K562 (cell line): ENCODE results near the gene TICRR. TPM values are rescaled to one million over a fixed set of nuclear protein-coding genes. Genes with fewer than 3 reads are reported as not detected.

Experiments used
- ATAC-seq: fragments of 200-7000 bp; cut with Tn5 transposase; 3 replicates; pipeline ENCODE4 v1.9.1; 2020; ENCODE audit warnings: moderate library complexity
- BruUV-seq: library from RNA; stranded (reverse); fragments of 400-500 nt; replicated peaks from 2 replicates; lab custom pipeline; 2021; lab: Mats Ljungman, UMichigan
- CTCF ChIA-PET: fragments of 300-600 bp; formaldehyde crosslinking; extraction: SDS; loops from one replicate; lab custom pipeline; 2021; ENCODE audit warnings: low intra/inter-chr PET ratio; lab: Yijun Ruan, JAX
- POLR2A ChIA-PET: fragments of 300-600, 350-650 bp; sonication (Branson Sonifier 250); formaldehyde crosslinking; extraction: SDS; loops from one replicate; lab custom pipeline; 2021; ENCODE audit warnings: antibody characterized with exemption, inconsistent platforms; lab: Yijun Ruan, JAX
- DNase-seq, 4 experiments: peaks; one replicate each; pipeline versions ENCODE4 v3.0.0 to v3.0.0-alpha.2; 2011 to 2018; ENCODE audit warnings: low spot score in 3 of 4, mixed read lengths in 3 of 4; ENCODE audit errors: extremely low read depth in 1 of 4
- FAIRE-seq: peaks from 2 replicates; lab custom pipeline; 2011; peaks lifted over from hg19 to GRCh38; lab: Jason Lieb, UNC
- H2AFZ ChIP-seq: 2 replicates; pipeline ENCODE4 v1.6.0; 2011; ENCODE audit warnings: low read depth, low read length, control low read depth, inconsistent platforms
- H3K27ac ChIP-seq: fragments of 200-600 bp; 3 replicates; pipeline ENCODE4 v1.8.0; 2011; ENCODE audit warnings: low read depth, mild to moderate bottlenecking, control low read depth, inconsistent platforms, low read length, moderate library complexity, mixed read lengths; ENCODE audit errors: extremely low read depth
- H3K27me3 ChIP-seq, 2 experiments: fragments of 300-600 bp in 1 of 2; 2 replicates in 1 of 2; 3 replicates in 1 of 2; pipeline versions ENCODE4 v1.6.0 to v1.8.0; 2011; ENCODE audit warnings: inconsistent platforms in 2 of 2, low read length in 2 of 2, mild to moderate bottlenecking in 1 of 2, mixed read lengths in 1 of 2, moderate library complexity in 1 of 2; ENCODE audit not compliant: control insufficient read depth in 2 of 2, insufficient read depth in 2 of 2
- H3K36me3 ChIP-seq: fragments of 300-600 bp; 3 replicates; pipeline ENCODE4 v1.8.0; 2011; ENCODE audit warnings: mild to moderate bottlenecking, low read length, inconsistent platforms; ENCODE audit not compliant: control insufficient read depth, insufficient read depth
- H3K4me1 ChIP-seq, 2 experiments: fragments of 200-600 bp in 1 of 2; replicated peaks in 1 of 2; 2 replicates in 1 of 2; 3 replicates in 1 of 2; pipeline versions ENCODE4 v1.5.1 to v1.8.0; 2011; ENCODE audit warnings: inconsistent platforms in 2 of 2, low read length in 2 of 2, mild to moderate bottlenecking in 1 of 2, mixed read lengths in 1 of 2, moderate library complexity in 1 of 2; ENCODE audit not compliant: control insufficient read depth in 2 of 2, insufficient read depth in 2 of 2
- H3K4me2 ChIP-seq: 2 replicates; pipeline ENCODE4 v1.6.1; 2011; ENCODE audit warnings: low read length, control low read depth, inconsistent platforms, mixed read lengths; ENCODE audit not compliant: insufficient read depth
- H3K4me3 ChIP-seq: fragments of 200-600 bp; sonication (generic), shearing (Covaris generic); 2 replicates; pipeline ENCODE4 v1.5.1; 2016; ENCODE audit warnings: control low read depth, inconsistent platforms
- H3K79me2 ChIP-seq: fragments of 200-600 bp; 3 replicates; pipeline ENCODE4 v1.8.0; 2011; ENCODE audit warnings: low read length, inconsistent platforms; ENCODE audit not compliant: control insufficient read depth, insufficient read depth
- H3K9ac ChIP-seq, 2 experiments: 2 replicates each; pipeline versions ENCODE4 v1.6.0 to v1.6.1; 2011; ENCODE audit warnings: low read depth in 2 of 2, low read length in 2 of 2, control low read depth in 1 of 2, inconsistent platforms in 1 of 2, mild to moderate bottlenecking in 1 of 2, mixed read lengths in 1 of 2; ENCODE audit not compliant: insufficient read depth in 1 of 2
- H3K9me1 ChIP-seq: one replicate; pipeline ENCODE4 v1.6.0; 2011; ENCODE audit warnings: inconsistent platforms, mild to moderate bottlenecking, low read length, moderate library complexity; ENCODE audit not compliant: control insufficient read depth, insufficient read depth
- H3K9me3 ChIP-seq: replicated peaks from 2 replicates; pipeline ENCODE4 v1.5.1; 2011; ENCODE audit warnings: low read depth, low read length, inconsistent platforms; ENCODE audit not compliant: control insufficient read depth, insufficient read depth
- H4K20me1 ChIP-seq: replicated peaks from 2 replicates; pipeline ENCODE4 v1.6.1; 2011; ENCODE audit warnings: low read length, inconsistent platforms, mixed read lengths; ENCODE audit not compliant: control insufficient read depth, insufficient read depth
- BACH1 ChIP-seq: fragments of 200-800 bp; sonication (Bioruptor generic); IDR thresholded peaks from 2 replicates; pipeline ENCODE4 v1.6.1; 2016; ENCODE audit warnings: missing genetic modification characterization, missing compliant biosample characterization
- BRD9 ChIP-seq: fragments of 450-650 bp; IDR thresholded peaks from 2 replicates; pipeline ENCODE4 v1.6.1; 2018; ENCODE audit warnings: low read depth; ENCODE audit not compliant: partially characterized antibody
- E2F3 ChIP-seq: fragments of 250-450 bp; sonication (Bioruptor Pico); IDR thresholded peaks from 2 replicates; pipeline ENCODE4 v1.4.0; 2020; ENCODE audit warnings: mild to moderate bottlenecking
- EP300 ChIP-seq: IDR thresholded peaks from 2 replicates; pipeline ENCODE4 v1.6.1; 2012; ENCODE audit warnings: low read length, improper control_type of control experiment
- FOXA3 ChIP-seq, 2 experiments: fragments of 450-650 bp in 1 of 2; sonication (generic) in 1 of 2; formaldehyde crosslinking; IDR thresholded peaks in 1 of 2; conservative IDR thresholded peaks in 1 of 2; 2 replicates each; pipeline versions ENCODE4 v1.4.0 to v1.8.0; 2020 to 2022; ENCODE audit warnings: mild to moderate bottlenecking in 2 of 2, missing genetic modification reagents in 1 of 2
- FOXK2 ChIP-seq, 2 experiments: fragments of 450-650 bp; IDR thresholded peaks in 1 of 2; conservative IDR thresholded peaks in 1 of 2; 2 replicates each; pipeline ENCODE4 v1.6.1; 2016; ENCODE audit warnings: low read depth in 2 of 2, mild to moderate bottlenecking in 1 of 2
- GATAD2B ChIP-seq: fragments of 450-650 bp; IDR thresholded peaks from 2 replicates; pipeline ENCODE4 v1.6.1; 2017; ENCODE audit warnings: mild to moderate bottlenecking, borderline replicate concordance
- GMEB1 ChIP-seq: fragments of 250-450 bp; sonication (Bioruptor Pico); IDR thresholded peaks from 2 replicates; pipeline ENCODE4 v1.4.0; 2020; ENCODE audit warnings: mild to moderate bottlenecking
- KDM1A ChIP-seq, 2 experiments: fragments of 450-650 bp; IDR thresholded peaks; 2 replicates each; pipeline ENCODE4 v1.6.1; 2016; ENCODE audit warnings: mild to moderate bottlenecking in 2 of 2
- LARP7 ChIP-seq: fragments of 450-650 bp; IDR thresholded peaks from 2 replicates; pipeline ENCODE4 v1.6.1; 2016
- PHF20 ChIP-seq: fragments of 450-650 bp; IDR thresholded peaks from 2 replicates; pipeline ENCODE4 v1.6.1; 2018; ENCODE audit not compliant: partially characterized antibody
- SAFB2 ChIP-seq: fragments of 200-400 bp; formaldehyde crosslinking; IDR thresholded peaks from 2 replicates; pipeline ENCODE4 v1.6.1; 2018; ENCODE audit warnings: borderline replicate concordance, low read length, low read depth, moderate library complexity; ENCODE audit not compliant: severe bottlenecking
- TAF7 ChIP-seq: fragments of 450-650 bp; IDR thresholded peaks from 2 replicates; pipeline ENCODE4 v1.6.1; 2016; ENCODE audit warnings: missing genetic modification characterization, missing compliant biosample characterization
- USF1 ChIP-seq: sonication (generic); formaldehyde crosslinking; IDR thresholded peaks from 2 replicates; pipeline ENCODE4 v1.9.0; 2022; ENCODE audit warnings: mild to moderate bottlenecking, missing genetic modification reagents
- ZNF143 ChIP-seq: sonication (generic); formaldehyde crosslinking; IDR thresholded peaks from 2 replicates; pipeline ENCODE4 v1.9.0; 2022; ENCODE audit warnings: mild to moderate bottlenecking, missing genetic modification reagents
- ZNF354B ChIP-seq: fragments of 250-450 bp; sonication (Bioruptor Pico); IDR thresholded peaks from 2 replicates; pipeline ENCODE4 v1.4.0; 2020
- ZSCAN32 ChIP-seq: fragments of 450-650 bp; formaldehyde crosslinking; IDR thresholded peaks from 2 replicates; pipeline ENCODE4 v1.4.0; 2020; ENCODE audit warnings: mild to moderate bottlenecking, moderate library complexity
- WGBS: fragments of 100-300 bp; shearing (Covaris generic); methylation state at CpG from one replicate; pipeline ENCODE4 v1.1.6; 2016; ENCODE audit warnings: low coverage, mixed read lengths; ENCODE audit not compliant: insufficient coverage; ENCODE audit errors: missing lambda C conversion rate; 5-methylcytosine and 5-hydroxymethylcytosine counted together
- in situ Hi-C: fragments of 300-500 bp; cut with MboI; formaldehyde crosslinking; loops from 4 replicates; pipeline ENCODE4 v1.15.0; 2018; ENCODE audit warnings: inconsistent platforms, mixed read lengths
- intact Hi-C: fragments of 100-400 bp; cut with micrococcal nuclease; formaldehyde crosslinking; loops from 2 replicates; pipeline ENCODE4 v1.14.2; 2022
- polyA plus RNA-seq, 8 experiments: library from polyadenylated mRNA; depleted of rRNA in 4 of 8; stranded (reverse) in 5 of 8; unstranded in 3 of 8; fragments of >200 nt; fragmentation: Nextera tagmentation in 2 of 8; fragmentation: Illumina TruSeq in 1 of 8; extraction: Ambion mirVana in 2 of 8; extraction: Trizol in 1 of 8; gene quantifications; 2 replicates each; pipeline versions ENCODE4 v1.2.1 to v1.2.3, GENCODE V29; 2011 to 2014; ENCODE audit warnings: inconsistent platforms in 1 of 8, missing spikeins in 1 of 8
- total RNA-seq, 7 experiments: library from RNA; depleted of rRNA in 6 of 7; stranded (reverse); fragments of >200 nt in 6 of 7; fragmentation: Illumina TruSeq in 2 of 7; extraction: Trizol in 2 of 7; gene quantifications; 2 replicates each; pipeline versions ENCODE4 v1.2.1 to v1.2.3, GENCODE V29; 2011 to 2021; ENCODE audit warnings: low replicate concordance in 1 of 7

TICRR gene
- total and polyA plus RNA-seq, 9 of the 15 experiments (the other 6 are each of a cell fraction or from before 2014, with no cell fraction given): 0.84 to 22.9 (median 13.7) TPM

DNA sequence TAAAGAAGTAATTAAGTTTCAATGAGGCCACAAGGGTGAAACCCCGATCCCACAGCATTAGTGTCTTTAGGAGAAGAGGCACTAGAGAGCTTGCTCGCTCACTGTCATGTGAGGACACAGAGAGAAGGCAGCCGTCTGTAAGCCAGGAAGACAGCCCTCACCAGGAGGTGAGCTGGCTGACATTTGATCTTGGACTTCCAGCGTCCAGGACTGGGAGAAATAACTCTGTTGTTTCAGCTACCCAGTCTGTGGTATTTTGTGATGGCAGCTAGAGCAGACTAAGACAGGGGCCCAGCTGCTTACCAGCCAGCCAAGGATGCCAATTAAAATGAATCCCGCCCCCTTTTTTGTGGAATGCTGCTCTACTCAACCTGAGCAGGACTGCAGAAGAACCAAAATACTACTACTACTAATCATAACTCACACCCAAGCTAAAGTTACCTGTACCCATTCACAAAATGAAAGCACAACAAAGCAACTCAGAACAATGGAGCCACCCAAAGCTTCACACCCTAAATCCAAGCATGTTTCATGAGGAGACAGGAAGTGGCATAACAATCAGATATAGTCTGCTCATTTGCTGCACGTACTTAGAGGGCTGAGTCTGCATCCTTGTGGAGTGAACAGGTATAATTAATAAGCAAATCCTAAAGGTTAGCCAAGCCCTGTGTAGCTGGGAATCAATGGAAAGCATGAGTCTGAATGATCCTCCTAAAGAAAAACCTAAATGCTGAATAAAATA lies 43.3 kb upstream of the TICRR start:
- TF ChIP-seq SAFB2 (no peak), GATAD2B (no peak), E2F3 (CRISPR knock-in tag) (no peak), BRD9 (no peak), BACH1 (tag) (no peak), FOXA3 (CRISPR knock-in tag; conservative IDR thresholded peaks at IDR 0.05 in 1 of 2, IDR thresholded peaks at IDR 0.05 in 1 of 2) (no peak), EP300 (no peak), ZNF143 (CRISPR knock-in tag) (no peak), USF1 (CRISPR knock-in tag) (no peak), TAF7 (tag) (no peak), ZSCAN32 (CRISPR knock-in tag) (no peak), GMEB1 (CRISPR knock-in tag) (no peak), KDM1A (IDR thresholded peaks at IDR 0.05) (no peak), ZNF354B (CRISPR knock-in tag) (no peak), LARP7 (no peak), PHF20 (no peak), FOXK2 (conservative IDR thresholded peaks at IDR 0.05 in 1 of 2, IDR thresholded peaks at IDR 0.05 in 1 of 2; ENCODE audit: low read depth in 2 of 2) (no peak)
- Histone ChIP-seq H3K27me3 (peaks cover 19 to 40% of the 10 kb centered on the region in 2 experiments), H3K9ac (no peak overlapping the region), H3K4me1 (no peaks in the 10 kb centered on the region; a peak in 1 of 5 replicates), H4K20me1 (no peaks in the 10 kb centered on the region), H3K36me3 (no peaks in the 10 kb centered on the region), H3K79me2 (no peaks in the 10 kb centered on the region), H3K27ac (no peak overlapping the region), H2AFZ (no peak overlapping the region), H3K4me2 (no peak overlapping the region), H3K4me3 (no peak overlapping the region), H3K9me1 (no peaks in the 10 kb centered on the region), H3K9me3 (0 out of 2 replicates have a peak, but pooled peaks cover 2% of the 10 kb centered on the region)
- no peak for DNase-seq
- BruUV-seq: no TSS peak
- ChIA-PET POLR2A (interaction anchor here (0.6 to 0.7 kb wide), 2 partner anchors 129 to 156 kb away, joined by 3 read pairs; no protein-coding TSS in a partner anchor), CTCF (no interaction called here)
- ATAC-seq: no peak
- intact Hi-C loops: no loop called here
- 3% methylated on average over 6 of the region's 6 CpGs for WGBS
- no peak for FAIRE-seq
- in situ Hi-C loops: no loop called here
